GM19193 (cell line): ENCODE measurements around the gene FCER1G.

Experiments
- POLR2A ChIP-seq: IDR thresholded peaks from 4 replicates; pipeline ENCODE4 v1.6.1; 2011; ENCODE audit not compliant: insufficient read depth, insufficient read length; ENCODE audit errors: extremely low read depth

FCER1G gene

DNA sequence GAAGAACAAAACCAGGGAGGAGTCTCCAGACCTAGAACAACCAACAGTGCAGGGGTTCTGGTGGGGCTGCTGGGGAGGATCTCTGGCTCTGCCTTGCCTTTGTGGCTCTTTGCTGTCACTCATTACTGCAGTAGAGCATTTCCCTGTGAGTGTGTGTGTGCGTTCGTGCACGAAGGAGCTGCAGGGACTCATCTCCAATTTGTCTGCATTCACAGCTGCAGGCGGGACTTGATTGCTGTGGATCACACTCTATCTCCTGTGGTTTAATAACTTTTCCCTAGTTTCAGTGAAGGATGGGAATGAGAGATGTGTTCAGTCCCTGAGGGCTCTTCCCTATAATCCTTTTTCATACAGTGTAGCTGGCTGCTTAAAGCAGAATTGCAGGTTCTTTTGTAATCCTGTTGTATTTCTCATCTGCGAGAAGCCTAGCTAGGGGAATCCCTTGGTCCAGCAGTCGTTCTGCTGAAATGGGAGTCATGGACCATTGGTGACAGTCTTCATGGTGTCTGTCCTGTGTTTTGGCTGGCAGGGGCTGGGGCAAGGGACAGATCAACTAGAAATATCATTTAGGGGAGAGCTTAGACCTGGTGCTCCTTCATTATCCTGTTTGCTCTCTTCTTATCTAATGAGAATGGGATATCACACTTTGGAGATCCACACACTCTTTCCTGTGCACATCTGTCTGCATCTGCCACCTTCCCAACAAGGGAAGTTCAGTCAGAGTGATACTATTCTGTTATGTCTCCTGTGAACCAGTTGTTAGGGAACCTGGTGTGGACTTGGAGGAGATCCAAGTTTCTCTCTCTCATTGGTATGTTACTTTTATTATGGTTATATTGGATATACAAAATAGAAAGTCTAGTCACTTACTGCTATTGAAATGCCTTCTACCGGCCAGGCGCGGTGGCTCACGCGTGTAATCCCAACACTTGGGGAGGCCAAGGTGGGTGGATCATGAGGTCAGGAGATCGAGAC is 46.5 kb downstream of the FCER1G start:
- TF ChIP-seq POLR2A: no peak

DNA sequence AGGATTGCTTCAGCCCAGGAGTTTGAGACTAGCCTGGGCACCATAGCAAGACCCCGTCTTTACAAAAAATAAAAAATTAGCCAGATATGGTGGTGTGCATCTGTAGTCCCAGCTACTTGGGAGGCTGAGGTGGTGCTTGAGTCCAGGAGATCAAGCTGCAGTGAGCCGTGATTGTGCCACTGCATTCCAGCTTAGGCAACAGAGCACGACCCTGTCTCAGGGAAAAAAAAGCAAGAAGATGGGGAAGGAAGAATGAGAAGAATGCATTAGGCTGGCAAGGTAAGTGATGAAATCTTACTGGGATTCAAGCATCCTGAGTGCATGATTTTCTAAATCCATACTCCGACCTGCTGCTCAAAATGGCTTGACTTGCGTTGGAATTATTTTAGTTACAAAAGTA is 50.2 kb downstream of the FCER1G start:
- TF ChIP-seq POLR2A: no peak

DNA sequence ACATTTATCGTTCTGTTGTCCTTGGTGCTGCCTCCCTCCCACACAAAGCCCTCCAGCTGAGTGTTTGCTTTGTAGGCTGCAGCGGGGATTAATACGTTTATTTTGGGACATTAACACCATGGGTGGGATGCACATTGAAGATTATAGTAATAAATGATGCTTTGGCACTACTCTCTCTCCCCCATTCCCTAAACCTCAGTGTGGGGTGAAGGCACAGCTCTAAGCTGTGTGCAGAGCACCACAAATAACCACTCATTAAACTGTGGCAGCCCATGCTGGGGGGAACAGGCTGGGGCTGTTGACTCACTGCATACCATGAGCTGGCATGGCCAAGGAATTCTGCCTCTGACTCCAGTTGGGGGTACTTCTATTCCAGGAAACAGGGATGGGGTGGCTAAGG is 51.1 kb downstream of the FCER1G start:
- TF ChIP-seq POLR2A: no peak

DNA sequence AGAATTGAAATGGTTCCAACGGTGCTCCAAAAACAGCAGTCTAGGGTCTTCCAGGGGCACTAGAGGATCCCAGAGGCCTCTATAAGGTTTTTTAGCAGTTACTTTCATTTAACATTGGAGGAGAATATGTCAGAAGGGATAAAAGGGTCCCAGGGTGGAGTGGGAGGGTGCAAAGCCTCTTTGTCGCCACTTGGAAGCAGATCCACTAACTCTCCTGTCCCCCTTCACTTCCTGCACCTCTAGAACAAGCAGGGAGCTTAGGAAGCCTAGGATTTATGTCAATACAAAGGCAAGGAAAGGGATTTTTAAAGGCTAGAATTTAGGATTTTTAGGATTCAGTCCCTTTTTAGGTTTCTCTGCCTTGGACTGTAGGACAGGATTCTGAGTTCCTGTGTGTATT is 51.7 kb downstream of the FCER1G start:
- no peak for TF ChIP-seq POLR2A

DNA sequence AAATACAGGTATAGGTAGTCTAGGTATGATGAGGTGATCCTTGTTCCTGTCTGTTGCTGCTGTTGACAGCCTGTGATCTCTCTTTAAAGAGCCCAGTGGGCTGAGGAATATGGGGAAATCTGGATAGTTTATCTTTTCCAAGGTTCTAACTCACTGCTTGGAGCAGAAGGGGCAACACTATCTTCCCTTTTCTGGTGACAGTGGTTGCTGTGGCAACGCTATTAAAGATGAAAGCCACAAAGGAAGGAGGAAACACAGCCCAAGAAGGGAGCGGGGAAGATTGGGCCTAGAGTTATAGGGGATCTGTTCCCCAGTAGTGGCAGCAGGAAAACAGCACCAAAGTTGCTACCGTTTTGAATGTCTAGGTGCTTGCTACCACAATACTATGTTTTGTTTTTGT is 52.2 kb downstream of the FCER1G start:
- no peak for TF ChIP-seq POLR2A
